Naive thymus-derived CD4-positive, alpha-beta T cell (primary cell): ENCODE results near the gene SCNN1G. TPM values are rescaled to one million over a fixed set of nuclear protein-coding genes. Genes with fewer than 3 reads are reported as not detected.

ENCODE experiments used
- ATAC-seq: fragments of 150-1000 bp; cut with Tn5 transposase; 2 replicates; pipeline ENCODE4 v1.10.0; 2021; ENCODE audit warnings: mild to moderate bottlenecking, moderate library complexity
- CTCF ChIA-PET: fragments of 350-600 bp; sonication (Branson Sonifier 250); formaldehyde crosslinking; loops from one replicate; lab custom pipeline; 2021; ENCODE audit warnings: antibody characterized with exemption; lab: Charles Lee
- POLR2A ChIA-PET: fragments of 350-600 bp; sonication (Branson Sonifier 250); formaldehyde crosslinking; loops from one replicate; lab custom pipeline; 2021; ENCODE audit warnings: antibody characterized with exemption, inconsistent platforms; lab: Charles Lee
- DNase-seq, 9 donors: peaks; one replicate each; pipeline versions ENCODE4 v3.0.0 to v3.0.0-alpha.2; 2020 to 2022; ENCODE audit warnings: mixed read lengths in 1 of 9
- H3K27ac ChIP-seq: one replicate; pipeline ENCODE4 v1.7.0; 2013; ENCODE audit warnings: mild to moderate bottlenecking, low read depth, low read length, moderate library complexity
- H3K27me3 ChIP-seq, 2 donors: one replicate each; pipeline ENCODE4 v1.7.0; 2013; ENCODE audit warnings: low read length in 2 of 2, mild to moderate bottlenecking in 2 of 2, moderate library complexity in 2 of 2; ENCODE audit not compliant: control insufficient read depth in 2 of 2, insufficient read depth in 2 of 2
- H3K36me3 ChIP-seq, 3 experiments: 1 replicate in 2 of 3; 2 replicates in 1 of 3; pipeline ENCODE4 v1.7.0; 2013; ENCODE audit warnings: low read length in 3 of 3, mild to moderate bottlenecking in 3 of 3, moderate library complexity in 1 of 3; ENCODE audit not compliant: insufficient read depth in 3 of 3, control insufficient read depth in 2 of 3
- H3K4me1 ChIP-seq, 2 donors: one replicate each; pipeline ENCODE4 v1.7.0; 2013; ENCODE audit warnings: low read length in 2 of 2, mild to moderate bottlenecking in 2 of 2, moderate library complexity in 1 of 2; ENCODE audit not compliant: control insufficient read depth in 2 of 2, insufficient read depth in 2 of 2
- H3K4me3 ChIP-seq: 2 replicates; pipeline ENCODE4 v1.7.0; 2013; ENCODE audit warnings: mild to moderate bottlenecking, low read length
- H3K9me3 ChIP-seq, 3 experiments: 1 replicate in 2 of 3; 2 replicates in 1 of 3; pipeline ENCODE4 v1.7.0; 2013; ENCODE audit warnings: low read length in 3 of 3; ENCODE audit not compliant: control insufficient read depth in 2 of 3
- H3K27ac Mint-ChIP-seq, 9 donors: one replicate each; pipeline ENCODE4 v1.8.0; 2020 to 2022; ENCODE audit warnings: mixed read lengths in 9 of 9, mild to moderate bottlenecking in 8 of 9, moderate library complexity in 5 of 9, inconsistent platforms in 2 of 9
- H3K27me3 Mint-ChIP-seq, 5 donors: one replicate each; pipeline ENCODE4 v1.8.0; 2021 to 2022; ENCODE audit warnings: mixed read lengths in 5 of 5, mild to moderate bottlenecking in 1 of 5
- H3K36me3 Mint-ChIP-seq, 5 donors: one replicate each; pipeline ENCODE4 v1.8.0; 2020 to 2022; ENCODE audit warnings: mixed read lengths in 5 of 5, mild to moderate bottlenecking in 3 of 5, inconsistent platforms in 1 of 5
- H3K4me1 Mint-ChIP-seq, 7 donors: one replicate each; pipeline ENCODE4 v1.8.0; 2020 to 2022; ENCODE audit warnings: mixed read lengths in 7 of 7, mild to moderate bottlenecking in 3 of 7, inconsistent platforms in 1 of 7
- H3K4me3 Mint-ChIP-seq, 10 donors: one replicate each; pipeline ENCODE4 v1.8.0; 2020 to 2022; ENCODE audit warnings: mild to moderate bottlenecking in 10 of 10, mixed read lengths in 10 of 10, moderate library complexity in 6 of 10, inconsistent platforms in 2 of 10
- H3K9me3 Mint-ChIP-seq, 11 donors: one replicate each; pipeline ENCODE4 v1.8.0; 2020 to 2022; ENCODE audit warnings: mixed read lengths in 11 of 11, mild to moderate bottlenecking in 4 of 11, inconsistent platforms in 1 of 11, moderate library complexity in 1 of 11
- intact Hi-C, 2 donors: fragments of 100-400 bp; cut with micrococcal nuclease; formaldehyde crosslinking; loops; one replicate each; pipeline ENCODE4 v1.15.1; 2023
- polyA plus RNA-seq, 2 donors: library from polyadenylated mRNA; unstranded; fragments of 300-500 nt; fragmentation: Illumina TruSeq; gene quantifications; one replicate each; pipeline ENCODE4 v1.2.3, GENCODE V29; 2021
- total RNA-seq, 6 experiments: library from RNA in 5 of 6; stranded (reverse) in 5 of 6; gene quantifications; 1 replicate in 5 of 6; 2 replicates in 1 of 6; pipeline ENCODE4 v1.2.3 and lab custom pipeline; 2021 to 2026

The SCNN1G gene
- total and polyA plus RNA-seq, 7 experiments from 2014 or later = not detected

DNA sequence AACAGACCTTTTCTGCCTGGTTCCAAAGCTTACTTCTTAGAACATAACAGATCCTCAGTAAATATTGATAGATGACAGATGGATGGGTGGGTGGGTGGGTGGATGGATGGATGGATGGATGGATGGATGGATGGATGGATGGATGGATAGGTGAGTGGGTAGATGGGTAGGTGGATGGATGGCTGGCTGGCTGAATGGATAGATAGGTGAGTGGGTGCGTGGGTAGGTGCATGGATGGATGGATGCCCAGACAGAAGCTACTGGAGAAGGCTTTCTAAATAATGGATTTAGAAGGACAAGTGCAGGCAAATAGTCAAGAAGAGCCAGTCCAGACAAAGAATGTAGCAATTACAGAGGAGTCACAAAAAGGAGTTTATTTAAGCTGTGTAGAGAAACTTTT is 19.6 kb downstream of the SCNN1G start:
- Mint-ChIP-seq H3K27ac (no peak overlapping the region), H3K9me3 (peaks cover 0 to 5% (median 0%) of the 10 kb centered on the region in 11 donors), H3K4me3 (no peak overlapping the region), H3K4me1 (no peaks in the 10 kb centered on the region), H3K36me3 (no peaks in the 10 kb centered on the region), H3K27me3 (peaks cover 22 to 46% (median 37%) of the 10 kb centered on the region in 5 donors)
- no peaks in the 10 kb centered on the region for H3K36me3 ChIP-seq
- no peaks in the 10 kb centered on the region for H3K4me1 ChIP-seq
- ATAC-seq (no peak), DNase-seq (no peak)
- intact Hi-C loops = no loop called here
- POLR2A ChIA-PET = no interaction called here
- H3K9me3 ChIP-seq = no peaks in the 10 kb centered on the region
- H3K27ac ChIP-seq = no peak overlapping the region
- no peaks in the 10 kb centered on the region for H3K27me3 ChIP-seq
- CTCF ChIA-PET = no interaction called here
- no peak overlapping the region for H3K4me3 ChIP-seq

DNA sequence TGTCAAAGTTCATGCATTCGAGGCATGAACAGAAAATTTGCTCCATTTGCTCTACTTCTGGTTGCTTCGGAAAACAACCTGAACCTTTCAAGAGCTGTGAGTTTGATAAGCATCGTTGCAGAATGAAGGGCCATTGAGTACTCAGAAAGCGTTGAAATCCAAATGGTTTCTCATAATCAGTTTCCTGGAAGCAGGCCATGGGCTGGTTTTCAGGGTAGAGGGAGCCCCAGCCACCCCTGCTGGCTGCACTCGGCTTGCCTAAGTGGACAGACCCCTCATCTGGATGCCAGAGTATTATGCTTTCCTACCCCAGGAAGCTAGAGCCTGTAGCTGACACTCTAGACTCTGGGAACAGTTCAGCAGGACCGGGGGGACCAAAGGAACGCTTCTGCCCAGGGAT is 24.4 kb downstream of the SCNN1G start:
- H3K27me3 ChIP-seq = no peaks in the 10 kb centered on the region
- POLR2A ChIA-PET = no interaction called here
- intact Hi-C loops = no loop called here

DNA sequence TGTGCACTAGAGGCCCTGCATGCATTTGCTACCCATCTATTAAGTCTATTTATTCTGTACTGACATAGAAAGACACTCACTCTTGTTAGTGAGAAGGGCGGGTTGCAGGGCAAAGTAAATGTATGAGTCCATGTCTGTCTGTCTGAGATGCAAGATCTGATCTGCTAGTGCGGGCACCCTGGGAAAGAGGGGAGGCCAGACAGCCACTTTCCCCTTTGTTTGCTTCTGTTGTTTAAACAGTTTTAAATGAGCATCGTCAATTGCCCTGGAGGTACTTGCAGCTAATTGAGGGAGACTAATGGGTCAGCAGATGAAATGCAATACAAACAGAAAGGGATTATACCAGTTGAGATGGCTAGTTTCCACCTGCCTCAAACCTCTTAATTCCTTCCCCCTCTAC is 24.9 kb downstream of the SCNN1G start:
- no peaks in the 10 kb centered on the region for H3K36me3 Mint-ChIP-seq
- CTCF ChIA-PET = no interaction called here

More for the DNA sequence above, 24.4 kb downstream of the SCNN1G start:
- CTCF ChIA-PET = no interaction called here
- Histone ChIP-seq H3K4me3 (no peak overlapping the region), H3K9me3 (no peaks in the 10 kb centered on the region), H3K36me3 (no peaks in the 10 kb centered on the region), H3K4me1 (no peaks in the 10 kb centered on the region), H3K27ac (no peak overlapping the region)
- H3K27me3 Mint-ChIP-seq = peaks cover 23 to 36% (median 25%) of the 10 kb centered on the region in 5 donors
- ATAC-seq (no peak), DNase-seq (no peak)
- H3K9me3 Mint-ChIP-seq = peaks cover 0 to 5% (median 0%) of the 10 kb centered on the region in 11 donors
- no peaks in the 10 kb centered on the region for H3K36me3 Mint-ChIP-seq
- H3K4me3 Mint-ChIP-seq = no peak overlapping the region
- H3K27ac Mint-ChIP-seq = no peak overlapping the region
- H3K4me1 Mint-ChIP-seq = no peaks in the 10 kb centered on the region

DNA sequence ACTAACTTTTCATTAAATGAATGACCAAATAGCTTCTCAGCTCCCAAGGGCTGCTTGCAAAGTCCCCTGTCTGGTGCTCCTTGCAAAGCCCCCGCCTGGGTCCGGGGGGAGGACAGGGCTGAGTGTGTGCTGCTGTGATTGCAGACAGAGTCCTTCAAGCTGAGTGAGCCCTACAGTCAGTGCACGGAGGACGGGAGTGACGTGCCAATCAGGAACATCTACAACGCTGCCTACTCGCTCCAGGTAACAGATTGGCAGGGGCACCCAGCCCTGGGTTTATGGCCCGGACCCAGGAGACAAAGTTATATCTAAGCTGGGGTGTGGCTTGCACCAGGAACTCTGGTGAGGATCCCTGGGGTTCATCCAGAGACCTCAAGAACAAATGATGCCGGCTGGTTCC is 27.1 kb downstream of the SCNN1G start:
- Mint-ChIP-seq H3K27ac (no peak overlapping the region), H3K36me3 (peaks cover 0 to 4% (median 0%) of the 10 kb centered on the region in 5 donors), H3K27me3 (peaks cover 19 to 32% (median 24%) of the 10 kb centered on the region in 5 donors), H3K9me3 (peaks cover 0 to 1% (median 0%) of the 10 kb centered on the region in 11 donors), H3K4me1 (peaks cover 0 to 2% (median 0%) of the 10 kb centered on the region in 7 donors), H3K4me3 (no peak overlapping the region)
- no peaks in the 10 kb centered on the region for H3K36me3 ChIP-seq
- no peaks in the 10 kb centered on the region for H3K4me1 ChIP-seq
- CTCF ChIA-PET = no interaction called here
- no peaks in the 10 kb centered on the region for H3K9me3 ChIP-seq
- H3K4me3 ChIP-seq = no peak overlapping the region
- POLR2A ChIA-PET = interaction anchor here (0.6 kb wide), 1 partner anchor 52 kb away, joined by 4 read pairs; no protein-coding TSS in a partner anchor
- no peak for DNase-seq
- ATAC-seq = no peak
- no peaks in the 10 kb centered on the region for H3K27me3 ChIP-seq
- no peak overlapping the region for H3K27ac ChIP-seq
- intact Hi-C loops = no loop called here

More for the DNA sequence above, 24.9 kb downstream of the SCNN1G start:
- Mint-ChIP-seq H3K27me3 (peaks cover 18 to 31% (median 21%) of the 10 kb centered on the region in 5 donors), H3K4me3 (no peak overlapping the region), H3K9me3 (peaks cover 0 to 5% (median 0%) of the 10 kb centered on the region in 11 donors), H3K4me1 (no peaks in the 10 kb centered on the region), H3K27ac (no peak overlapping the region)
- ATAC-seq (no peak), DNase-seq (no peak)
- H3K27me3 ChIP-seq = no peaks in the 10 kb centered on the region
- no peak overlapping the region for H3K4me3 ChIP-seq
- no peak overlapping the region for H3K27ac ChIP-seq
- intact Hi-C loops = no loop called here
- H3K36me3 ChIP-seq = no peaks in the 10 kb centered on the region
- no peaks in the 10 kb centered on the region for H3K4me1 ChIP-seq
- POLR2A ChIA-PET = no interaction called here
- no peaks in the 10 kb centered on the region for H3K9me3 ChIP-seq

DNA sequence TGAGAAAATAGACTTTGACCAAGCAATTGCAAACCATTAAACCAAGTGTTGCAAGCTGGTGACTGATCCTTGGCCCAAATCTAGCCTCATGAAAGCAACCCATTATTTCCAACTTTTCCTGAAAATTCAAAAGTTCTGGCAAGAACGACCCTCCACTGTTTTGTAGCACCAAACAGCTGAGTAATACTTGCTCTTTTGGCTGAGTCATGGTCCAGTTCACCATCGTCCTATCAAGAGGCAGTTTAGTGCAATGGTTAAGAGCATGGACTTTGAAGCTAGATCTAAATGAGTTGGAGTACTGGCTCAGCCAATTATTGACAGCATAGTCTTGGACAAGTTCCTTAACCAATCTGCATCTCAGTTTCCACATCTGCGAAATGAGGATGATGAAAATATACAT is 31.3 kb downstream of the SCNN1G start:
- Mint-ChIP-seq H3K4me1 (peaks cover 0 to 2% (median 0%) of the 10 kb centered on the region in 7 donors), H3K27ac (no peak overlapping the region), H3K9me3 (peaks cover 0 to 1% (median 0%) of the 10 kb centered on the region in 11 donors), H3K27me3 (peaks cover 6 to 42% (median 23%) of the 10 kb centered on the region in 5 donors), H3K36me3 (peaks cover 0 to 5% (median 0%) of the 10 kb centered on the region in 5 donors), H3K4me3 (no peak overlapping the region)
- no peak for ATAC-seq
- Histone ChIP-seq H3K27me3 (no peaks in the 10 kb centered on the region), H3K4me3 (no peak overlapping the region), H3K36me3 (no peaks in the 10 kb centered on the region), H3K4me1 (no peaks in the 10 kb centered on the region), H3K9me3 (no peaks in the 10 kb centered on the region), H3K27ac (no peak overlapping the region)
- DNase-seq = no peak
- intact Hi-C loops = no loop called here
- CTCF ChIA-PET = interaction anchor here (0.6 kb wide), 1 partner anchor 1497 kb away, joined by 3 read pairs; no protein-coding TSS in a partner anchor
- POLR2A ChIA-PET = no interaction called here

DNA sequence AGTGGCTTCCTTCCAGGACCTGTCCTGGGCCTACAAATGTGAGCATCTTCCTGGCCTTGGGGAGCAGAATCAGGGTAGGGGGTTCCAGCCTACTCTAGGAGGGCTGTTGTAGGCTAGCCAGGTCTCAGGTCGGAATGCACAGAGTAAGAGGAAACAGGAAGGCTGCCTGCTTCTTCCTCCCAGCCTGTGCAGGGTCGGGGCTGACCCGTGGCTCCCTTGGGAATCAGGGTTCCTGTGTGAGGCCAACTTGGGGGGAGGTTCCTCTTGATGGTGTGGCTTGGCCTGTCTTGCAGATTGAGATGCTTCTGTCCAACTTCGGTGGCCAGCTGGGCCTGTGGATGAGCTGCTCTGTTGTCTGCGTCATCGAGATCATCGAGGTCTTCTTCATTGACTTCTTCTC is 32.3 kb downstream of the SCNN1G start:
- intact Hi-C loops = no loop called here
- POLR2A ChIA-PET = no interaction called here

DNA sequence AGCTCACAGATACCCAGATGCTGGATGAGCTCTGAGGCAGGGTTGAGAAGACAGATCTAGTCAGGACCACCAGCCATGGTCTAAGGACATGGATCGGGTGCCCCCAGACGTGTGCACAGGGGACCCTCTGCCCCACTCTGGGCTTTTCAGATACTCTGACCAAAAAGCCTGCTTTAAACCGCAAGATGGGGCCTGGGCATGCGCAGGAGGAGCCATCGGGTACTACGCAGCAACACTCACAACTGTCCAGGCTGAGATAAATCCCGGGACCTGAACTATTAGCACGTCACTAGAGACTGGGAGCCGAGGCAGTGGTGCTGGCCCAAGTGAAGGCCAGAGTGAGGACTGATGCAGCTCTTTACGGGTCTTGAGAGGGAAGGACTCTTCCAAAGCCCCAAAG is 32.9 kb downstream of the SCNN1G start:
- Mint-ChIP-seq H3K9me3 (peaks cover 0 to 2% (median 0%) of the 10 kb centered on the region in 11 donors), H3K27ac (no peak overlapping the region), H3K4me1 (peaks cover 0 to 2% (median 0%) of the 10 kb centered on the region in 7 donors), H3K27me3 (peaks cover 3 to 50% (median 31%) of the 10 kb centered on the region in 5 donors), H3K36me3 (peaks cover 0 to 5% (median 0%) of the 10 kb centered on the region in 5 donors), H3K4me3 (no peak overlapping the region)
- Histone ChIP-seq H3K27ac (no peak overlapping the region), H3K27me3 (no peaks in the 10 kb centered on the region), H3K4me1 (no peaks in the 10 kb centered on the region), H3K9me3 (no peaks in the 10 kb centered on the region), H3K4me3 (no peak overlapping the region), H3K36me3 (no peaks in the 10 kb centered on the region)
- ChIA-PET CTCF (no interaction called here), POLR2A (no interaction called here)
- DNase-seq = no peak
- intact Hi-C loops = no loop called here
- no peak for ATAC-seq

More for the DNA sequence above, 32.3 kb downstream of the SCNN1G start:
- ATAC-seq (no peak), DNase-seq (no peak)
- Mint-ChIP-seq H3K4me3 (no peak overlapping the region), H3K27ac (no peak overlapping the region), H3K36me3 (peaks cover 0 to 5% (median 0%) of the 10 kb centered on the region in 5 donors), H3K4me1 (peaks cover 0 to 2% (median 0%) of the 10 kb centered on the region in 7 donors), H3K9me3 (peaks cover 0 to 1% (median 0%) of the 10 kb centered on the region in 11 donors), H3K27me3 (peaks cover 0 to 43% (median 25%) of the 10 kb centered on the region in 5 donors)
- CTCF ChIA-PET = no interaction called here
- H3K36me3 ChIP-seq = no peaks in the 10 kb centered on the region
- no peaks in the 10 kb centered on the region for H3K27me3 ChIP-seq
- no peak overlapping the region for H3K4me3 ChIP-seq
- no peak overlapping the region for H3K27ac ChIP-seq
- no peaks in the 10 kb centered on the region for H3K4me1 ChIP-seq
- H3K9me3 ChIP-seq = no peaks in the 10 kb centered on the region
